Measurements from ENCODE around the gene GNB1.

GNB1 gene

DNA sequence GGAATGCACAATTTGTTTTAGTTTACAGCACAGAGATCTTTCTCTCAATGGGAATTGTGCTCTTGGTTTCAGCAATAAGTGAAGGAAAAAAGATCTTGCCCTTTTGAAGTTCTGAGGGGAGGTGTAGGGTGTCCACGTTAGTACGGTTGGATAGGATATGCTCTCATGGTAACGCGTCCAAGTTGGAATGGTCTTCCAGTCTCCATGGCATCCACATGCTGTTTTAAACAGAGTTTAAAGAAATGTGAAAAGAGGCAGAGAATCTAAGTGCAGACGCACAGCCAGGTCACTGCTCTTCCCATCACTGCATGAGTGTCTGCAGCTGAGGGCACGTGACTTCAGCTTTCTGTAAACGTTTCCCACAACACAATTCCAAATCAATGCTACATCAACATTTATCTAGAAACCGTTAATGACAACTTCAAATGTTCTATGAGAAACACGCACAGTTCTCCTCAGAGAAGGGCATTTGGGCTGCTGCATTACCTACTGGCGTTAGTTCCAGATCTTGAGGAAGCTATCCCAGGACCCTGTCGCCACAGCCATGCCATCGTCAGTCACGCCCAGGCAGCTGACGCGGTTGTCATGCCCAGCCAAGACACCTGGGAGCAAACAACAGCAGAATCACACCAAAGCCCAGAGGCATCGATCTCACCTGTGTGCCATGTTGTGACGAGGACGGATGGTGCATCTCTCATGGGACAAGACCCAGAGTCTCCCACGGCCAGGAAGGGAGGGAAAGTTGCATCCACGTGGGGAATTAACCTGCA lies 103.9 kb downstream of the GNB1 start:
- no peak for DNase-seq (ENCODE audit: extremely low read depth, low read depth)
- TF ChIP-seq, protein P1, sequence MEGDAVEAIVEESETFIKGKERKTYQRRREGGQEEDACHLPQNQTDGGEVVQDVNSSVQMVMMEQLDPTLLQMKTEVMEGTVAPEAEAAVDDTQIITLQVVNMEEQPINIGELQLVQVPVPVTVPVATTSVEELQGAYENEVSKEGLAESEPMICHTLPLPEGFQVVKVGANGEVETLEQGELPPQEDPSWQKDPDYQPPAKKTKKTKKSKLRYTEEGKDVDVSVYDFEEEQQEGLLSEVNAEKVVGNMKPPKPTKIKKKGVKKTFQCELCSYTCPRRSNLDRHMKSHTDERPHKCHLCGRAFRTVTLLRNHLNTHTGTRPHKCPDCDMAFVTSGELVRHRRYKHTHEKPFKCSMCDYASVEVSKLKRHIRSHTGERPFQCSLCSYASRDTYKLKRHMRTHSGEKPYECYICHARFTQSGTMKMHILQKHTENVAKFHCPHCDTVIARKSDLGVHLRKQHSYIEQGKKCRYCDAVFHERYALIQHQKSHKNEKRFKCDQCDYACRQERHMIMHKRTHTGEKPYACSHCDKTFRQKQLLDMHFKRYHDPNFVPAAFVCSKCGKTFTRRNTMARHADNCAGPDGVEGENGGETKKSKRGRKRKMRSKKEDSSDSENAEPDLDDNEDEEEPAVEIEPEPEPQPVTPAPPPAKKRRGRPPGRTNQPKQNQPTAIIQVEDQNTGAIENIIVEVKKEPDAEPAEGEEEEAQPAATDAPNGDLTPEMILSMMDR (IDR thresholded peaks at IDR 0.05; ENCODE audit: low read depth, low read length), result no peak

- no peak for DNase-seq (ENCODE audit: extremely low read depth, low read depth)
- TF ChIP-seq, protein P1 (IDR thresholded peaks at IDR 0.05; ENCODE audit: low read depth, low read length), result no peak
Measured at GRCh38 chr1:1785666-1786065, 105.2 kb downstream of the GNB1 start.

GRCh38 chr1:1784933-1785332 lies 106.0 kb downstream of the GNB1 start:
- DNase-seq (ENCODE audit: extremely low read depth, low read depth), result no peak
- TF ChIP-seq, protein P1 (IDR thresholded peaks at IDR 0.05; ENCODE audit: low read depth, low read length), result no peak

GRCh38 chr1:1783320-1783719 lies 107.6 kb downstream of the GNB1 start:
- TF ChIP-seq, protein P1 (IDR thresholded peaks at IDR 0.05; ENCODE audit: low read depth, low read length), result no peak

GRCh38 chr1:1782399-1783221 lies 108.3 kb downstream of the GNB1 start:
- TF ChIP-seq, protein P1 (IDR thresholded peaks at IDR 0.05; ENCODE audit: low read depth, low read length), result no peak
- DNase-seq (ENCODE audit: extremely low read depth, low read depth), result no peak

More at GRCh38 chr1:1783320-1783719, 107.6 kb downstream of the GNB1 start:
- no peak for DNase-seq (ENCODE audit: extremely low read depth, low read depth)

- TF ChIP-seq, protein P1 (IDR thresholded peaks at IDR 0.05; ENCODE audit: low read depth, low read length), result no peak
- no peak for DNase-seq (ENCODE audit: extremely low read depth, low read depth)
Measured at GRCh38 chr1:1781526-1781903, 109.4 kb downstream of the GNB1 start.
